ENCODE results near the gene SLC25A45. TPM values are rescaled to one million over a fixed set of nuclear protein-coding genes. Genes with fewer than 3 reads are reported as not detected.

Gene SLC25A45
- total RNA-seq, 1 donor: 4.3 TPM

DNA sequence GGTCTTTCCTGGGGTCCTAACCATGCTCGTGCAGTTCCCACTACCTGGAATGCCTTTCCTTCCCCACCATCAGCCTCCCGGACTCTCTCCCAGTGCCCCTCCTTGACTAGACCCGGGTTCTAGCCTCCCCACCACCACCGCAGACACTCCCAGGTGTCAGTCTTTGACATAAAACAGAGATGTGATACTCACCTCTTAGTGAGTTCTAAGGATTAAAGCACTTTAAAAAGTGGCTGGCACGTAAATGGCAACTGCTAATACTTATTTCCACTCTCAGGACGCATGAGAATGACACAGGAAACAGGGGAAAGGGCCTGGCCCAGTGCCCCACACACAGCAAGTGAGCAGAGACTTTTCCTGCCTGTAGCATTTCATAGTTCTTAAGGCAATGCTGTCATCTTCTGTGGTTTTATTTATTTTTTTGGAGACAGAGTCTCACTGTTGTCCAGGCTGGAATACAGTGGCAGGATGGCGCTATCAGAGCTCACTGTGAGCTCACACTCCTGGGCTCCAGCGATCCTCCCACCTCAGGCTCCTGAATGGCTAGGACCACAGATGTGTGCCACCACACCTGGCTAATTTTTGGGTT, 1.9 kb upstream of the SLC25A45 start:
- TF ChIP-seq, protein P1, sequence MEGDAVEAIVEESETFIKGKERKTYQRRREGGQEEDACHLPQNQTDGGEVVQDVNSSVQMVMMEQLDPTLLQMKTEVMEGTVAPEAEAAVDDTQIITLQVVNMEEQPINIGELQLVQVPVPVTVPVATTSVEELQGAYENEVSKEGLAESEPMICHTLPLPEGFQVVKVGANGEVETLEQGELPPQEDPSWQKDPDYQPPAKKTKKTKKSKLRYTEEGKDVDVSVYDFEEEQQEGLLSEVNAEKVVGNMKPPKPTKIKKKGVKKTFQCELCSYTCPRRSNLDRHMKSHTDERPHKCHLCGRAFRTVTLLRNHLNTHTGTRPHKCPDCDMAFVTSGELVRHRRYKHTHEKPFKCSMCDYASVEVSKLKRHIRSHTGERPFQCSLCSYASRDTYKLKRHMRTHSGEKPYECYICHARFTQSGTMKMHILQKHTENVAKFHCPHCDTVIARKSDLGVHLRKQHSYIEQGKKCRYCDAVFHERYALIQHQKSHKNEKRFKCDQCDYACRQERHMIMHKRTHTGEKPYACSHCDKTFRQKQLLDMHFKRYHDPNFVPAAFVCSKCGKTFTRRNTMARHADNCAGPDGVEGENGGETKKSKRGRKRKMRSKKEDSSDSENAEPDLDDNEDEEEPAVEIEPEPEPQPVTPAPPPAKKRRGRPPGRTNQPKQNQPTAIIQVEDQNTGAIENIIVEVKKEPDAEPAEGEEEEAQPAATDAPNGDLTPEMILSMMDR (IDR thresholded peaks at IDR 0.05; ENCODE audit: extremely low read depth, low read depth, low read length): no peak
- peaks cover 3% of the 10 kb centered on the region for H4K20me1 ChIP-seq (ENCODE audit: insufficient read depth, low read length)
- H3K27ac ChIP-seq (ENCODE audit: low read depth, low read length): peak overlapping the region; percentile 98
- no peaks in the 10 kb centered on the region for H3K27me3 ChIP-seq (ENCODE audit: insufficient read depth, low read length)
- H3K36me3 ChIP-seq (ENCODE audit: insufficient read depth, low read length): no peaks in the 10 kb centered on the region
- H3K9me3 ChIP-seq (ENCODE audit: low read depth, low read length): no peaks in the 10 kb centered on the region
- no peak overlapping the region for H3K4me3 ChIP-seq (ENCODE audit: insufficient read depth, low read length)
- H3K4me1 ChIP-seq (ENCODE audit: insufficient read depth, low read length): peaks cover 36% of the 10 kb centered on the region
- H3K4me2 ChIP-seq (ENCODE audit: insufficient read depth, low read length): no peak overlapping the region
- DNase-seq (ENCODE audit: insufficient read length, low spot score, missing footprints): peak; percentile 19
- peaks cover 40% of the 10 kb centered on the region for H3K79me2 ChIP-seq (ENCODE audit: insufficient read depth, low read length)
- H2AFZ ChIP-seq (ENCODE audit: low read length): no peak overlapping the region

GRCh38 chr11:65383778-65384177, 1.3 kb upstream of the SLC25A45 start:
- Histone ChIP-seq H3K4me1 (ENCODE audit: insufficient read depth, low read length) (peaks cover 33% of the 10 kb centered on the region), H3K36me3 (ENCODE audit: insufficient read depth, low read length) (no peaks in the 10 kb centered on the region), H3K4me3 (ENCODE audit: insufficient read depth, low read length) (no peak overlapping the region), H3K9me3 (ENCODE audit: low read depth, low read length) (no peaks in the 10 kb centered on the region), H3K27ac (ENCODE audit: low read depth, low read length) (peak overlapping the region; percentile 98), H3K79me2 (ENCODE audit: insufficient read depth, low read length) (peaks cover 34% of the 10 kb centered on the region), H3K27me3 (ENCODE audit: insufficient read depth, low read length) (no peaks in the 10 kb centered on the region), H4K20me1 (ENCODE audit: insufficient read depth, low read length) (peaks cover under 1% of the 10 kb centered on the region), H2AFZ (ENCODE audit: low read length) (no peak overlapping the region), H3K4me2 (ENCODE audit: insufficient read depth, low read length) (no peak overlapping the region)
- TF ChIP-seq, protein P1 (IDR thresholded peaks at IDR 0.05; ENCODE audit: extremely low read depth, low read depth, low read length): no peak
- DNase-seq (ENCODE audit: insufficient read length, low spot score, missing footprints): no peak

DNA sequence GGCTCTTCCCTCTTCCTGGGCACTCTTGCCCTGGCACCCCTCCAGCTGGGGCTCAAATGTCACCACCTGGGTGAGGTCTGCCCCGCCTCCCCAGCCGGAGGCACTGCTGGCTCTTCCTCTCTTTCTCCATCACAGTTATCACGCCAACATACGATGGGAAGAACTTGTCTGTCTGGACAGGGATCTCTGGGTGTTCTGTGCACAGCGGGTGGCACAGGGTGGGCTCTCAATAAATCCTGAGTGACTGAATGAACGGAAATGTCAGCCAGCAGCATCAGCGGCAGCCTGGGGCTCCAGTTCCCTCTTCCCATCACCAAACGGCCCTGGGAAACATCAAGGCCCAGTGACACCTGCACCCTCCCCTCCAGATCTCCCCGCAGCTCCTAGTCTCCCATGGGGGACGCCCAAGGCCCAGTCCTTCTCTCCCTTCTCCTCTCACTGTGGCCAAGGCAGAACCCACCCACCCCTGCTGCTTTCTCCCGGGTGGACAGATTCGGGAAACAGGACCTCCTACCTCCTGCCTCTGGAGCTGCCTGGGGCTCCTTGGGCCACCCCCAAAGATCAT, 440 bp upstream of the SLC25A45 start:
- peak; percentile 58 for DNase-seq (ENCODE audit: insufficient read length, low spot score, missing footprints)
- peak overlapping the region; percentile 65 for H2AFZ ChIP-seq (ENCODE audit: low read length)

DNA sequence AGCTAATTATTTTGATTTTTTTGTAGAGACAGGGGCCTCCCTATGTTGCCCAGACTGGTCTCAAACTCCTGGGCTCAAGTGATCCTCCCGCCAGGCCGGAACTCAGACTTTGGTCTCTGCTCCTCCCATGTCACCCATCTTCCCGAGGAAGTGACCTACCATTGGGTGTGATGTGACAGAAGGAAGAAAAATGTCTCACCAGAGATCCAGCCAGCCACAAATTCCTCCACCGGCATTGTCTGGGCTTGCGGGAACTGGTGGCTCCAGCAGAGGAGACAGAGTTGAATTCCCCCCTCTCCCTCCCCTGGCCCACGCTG, 772 bp downstream of the SLC25A45 start:
- H3K4me2 ChIP-seq (ENCODE audit: insufficient read depth, low read length): peak overlapping the region; percentile 91
- no peaks in the 10 kb centered on the region for H4K20me1 ChIP-seq (ENCODE audit: insufficient read depth, low read length)
- peak overlapping the region; percentile 65 for H3K4me3 ChIP-seq (ENCODE audit: insufficient read depth, low read length)
- DNase-seq (ENCODE audit: insufficient read length, low spot score, missing footprints): peak; percentile 84
- no peaks in the 10 kb centered on the region for H3K27me3 ChIP-seq (ENCODE audit: insufficient read depth, low read length)
- H2AFZ ChIP-seq (ENCODE audit: low read length): peak overlapping the region; percentile 85
- no peaks in the 10 kb centered on the region for H3K36me3 ChIP-seq (ENCODE audit: insufficient read depth, low read length)
- H3K9me3 ChIP-seq (ENCODE audit: low read depth, low read length): no peaks in the 10 kb centered on the region
- peaks cover 20% of the 10 kb centered on the region for H3K4me1 ChIP-seq (ENCODE audit: insufficient read depth, low read length)
- TF ChIP-seq, protein P1 (IDR thresholded peaks at IDR 0.05; ENCODE audit: extremely low read depth, low read depth, low read length): no peak
- peak overlapping the region; percentile 98 for H3K27ac ChIP-seq (ENCODE audit: low read depth, low read length)
- H3K79me2 ChIP-seq (ENCODE audit: insufficient read depth, low read length): peaks cover 13% of the 10 kb centered on the region

More for the DNA sequence above, 440 bp upstream of the SLC25A45 start:
- H3K4me3 ChIP-seq (ENCODE audit: insufficient read depth, low read length): peak overlapping the region; percentile 65
- no peaks in the 10 kb centered on the region for H3K36me3 ChIP-seq (ENCODE audit: insufficient read depth, low read length)
- no peaks in the 10 kb centered on the region for H3K9me3 ChIP-seq (ENCODE audit: low read depth, low read length)
- H3K79me2 ChIP-seq (ENCODE audit: insufficient read depth, low read length): peaks cover 25% of the 10 kb centered on the region
- H3K4me2 ChIP-seq (ENCODE audit: insufficient read depth, low read length): peak overlapping the region; percentile 91
- H3K27ac ChIP-seq (ENCODE audit: low read depth, low read length): peak overlapping the region; percentile 98
- TF ChIP-seq, protein P1 (IDR thresholded peaks at IDR 0.05; ENCODE audit: extremely low read depth, low read depth, low read length): no peak
- no peaks in the 10 kb centered on the region for H4K20me1 ChIP-seq (ENCODE audit: insufficient read depth, low read length)
- peaks cover 24% of the 10 kb centered on the region for H3K4me1 ChIP-seq (ENCODE audit: insufficient read depth, low read length)
- no peaks in the 10 kb centered on the region for H3K27me3 ChIP-seq (ENCODE audit: insufficient read depth, low read length)

All from osteoblast (primary cell).